ENCODE measurements around the gene BRIP1. TPM values are rescaled to one million over a fixed set of nuclear protein-coding genes. Genes with fewer than 3 reads are reported as not detected.

Gene BRIP1
- total RNA-seq, 1 experiment from 2014 or later = 13.8 TPM

GRCh38 chr17:61874075-61874474 lies 10.7 kb upstream of the BRIP1 start:
- no peaks in the 10 kb centered on the region for H3K9me3 Mint-ChIP-seq
- no peak overlapping the region for H3K27ac Mint-ChIP-seq
- no peaks in the 10 kb centered on the region for H3K4me1 Mint-ChIP-seq
- no peaks in the 10 kb centered on the region for H3K27me3 Mint-ChIP-seq (ENCODE audit: low read depth)
- H3K36me3 Mint-ChIP-seq = peaks cover 25% of the 10 kb centered on the region
- ChIA-PET POLR2A (no interaction called here), CTCF (no interaction called here)
- no peak overlapping the region for H3K4me3 Mint-ChIP-seq
- DNase-seq (ENCODE audit: low spot score) (no peak), ATAC-seq (no peak)
- no peak for TF ChIP-seq ZNF423 (CRISPR knock-in tag; IDR thresholded peaks at IDR 0.05)

GRCh38 chr17:61872099-61872498 lies 8.8 kb upstream of the BRIP1 start:
- ATAC-seq = no peak
- Mint-ChIP-seq H3K4me1 (no peaks in the 10 kb centered on the region), H3K27ac (no peak overlapping the region), H3K4me3 (no peak overlapping the region), H3K27me3 (ENCODE audit: low read depth) (no peaks in the 10 kb centered on the region), H3K9me3 (no peaks in the 10 kb centered on the region), H3K36me3 (peaks cover 24% of the 10 kb centered on the region)
- no peak for DNase-seq (ENCODE audit: low spot score)
- ChIA-PET POLR2A (interaction anchor here (1.9 kb wide), 1 partner anchor 9 kb away, joined by 10 read pairs; the partner anchor contains the start of gene BRIP1), CTCF (interaction anchor here (0.6 kb wide), 1 partner anchor 237 kb away, joined by 3 read pairs; no protein-coding TSS in a partner anchor)
- TF ChIP-seq NR3C1 (CRISPR knock-in tag; conservative IDR thresholded peaks at IDR 0.05; ENCODE audit: low read depth) (no peak), OVOL2 (CRISPR knock-in tag; IDR thresholded peaks at IDR 0.05; ENCODE audit: borderline replicate concordance) (no peak), ZNF232 (CRISPR knock-in tag; IDR thresholded peaks at IDR 0.05) (no peak), PRDM15 (CRISPR knock-in tag; IDR thresholded peaks at IDR 0.05) (no peak), ZNF423 (CRISPR knock-in tag; IDR thresholded peaks at IDR 0.05) (no peak), ELF4 (CRISPR knock-in tag; IDR thresholded peaks at IDR 0.05; ENCODE audit: low read depth) (no peak), ZBTB43 (CRISPR knock-in tag; IDR thresholded peaks at IDR 0.05) (no peak), MYBL2 (CRISPR knock-in tag; IDR thresholded peaks at IDR 0.05) (no peak), CREB1 (CRISPR knock-in tag; IDR thresholded peaks at IDR 0.05) (no peak), PREB (CRISPR knock-in tag; IDR thresholded peaks at IDR 0.05; ENCODE audit: borderline replicate concordance) (no peak), TCF7 (CRISPR knock-in tag; IDR thresholded peaks at IDR 0.05; ENCODE audit: low read depth) (no peak), CTCF (IDR thresholded peaks at IDR 0.05) (no peak), ZNF416 (CRISPR knock-in tag; IDR thresholded peaks at IDR 0.05) (no peak), ZNF263 (CRISPR knock-in tag; IDR thresholded peaks at IDR 0.05; ENCODE audit: low read depth) (no peak)
- TF ChIP-seq, protein P1, sequence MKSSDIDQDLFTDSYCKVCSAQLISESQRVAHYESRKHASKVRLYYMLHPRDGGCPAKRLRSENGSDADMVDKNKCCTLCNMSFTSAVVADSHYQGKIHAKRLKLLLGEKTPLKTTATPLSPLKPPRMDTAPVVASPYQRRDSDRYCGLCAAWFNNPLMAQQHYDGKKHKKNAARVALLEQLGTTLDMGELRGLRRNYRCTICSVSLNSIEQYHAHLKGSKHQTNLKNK (CRISPR knock-in tag; IDR thresholded peaks at IDR 0.05) = no peak
- TF ChIP-seq, protein P2, sequence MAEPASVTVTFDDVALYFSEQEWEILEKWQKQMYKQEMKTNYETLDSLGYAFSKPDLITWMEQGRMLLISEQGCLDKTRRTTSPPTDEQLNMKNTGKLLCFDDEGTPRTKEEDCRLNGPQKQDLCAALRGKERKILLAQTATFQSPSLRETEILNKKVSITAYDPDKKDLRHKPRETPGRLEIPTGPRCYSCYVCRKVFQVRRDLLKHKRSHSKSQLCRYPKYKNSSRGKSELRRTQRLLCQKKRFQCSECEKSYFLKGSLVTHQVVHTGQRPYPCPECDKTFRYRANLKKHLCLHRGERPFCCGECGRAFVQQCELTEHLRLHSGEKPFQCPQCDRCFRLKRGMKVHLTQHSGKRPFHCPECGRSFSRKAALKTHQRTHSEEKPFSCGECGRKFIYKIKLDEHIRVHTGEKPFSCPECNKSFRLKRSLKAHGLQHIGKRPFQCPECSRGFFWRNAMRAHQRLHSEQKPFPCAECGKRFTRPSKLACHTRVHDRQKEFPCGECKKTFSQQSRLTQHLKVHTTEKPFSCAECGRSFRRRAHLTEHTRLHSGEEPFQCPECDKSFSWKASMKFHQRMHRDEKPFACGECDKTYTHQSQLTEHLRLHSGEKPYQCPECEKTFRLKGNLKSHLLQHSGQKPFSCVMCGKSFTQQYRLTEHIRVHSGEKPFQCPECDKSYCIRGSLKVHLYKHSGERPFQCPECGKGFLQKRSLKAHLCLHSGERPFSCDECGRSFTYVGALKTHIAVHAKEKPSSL (CRISPR knock-in tag; conservative IDR thresholded peaks at IDR 0.05) = no peak
- TF ChIP-seq, protein P3, sequence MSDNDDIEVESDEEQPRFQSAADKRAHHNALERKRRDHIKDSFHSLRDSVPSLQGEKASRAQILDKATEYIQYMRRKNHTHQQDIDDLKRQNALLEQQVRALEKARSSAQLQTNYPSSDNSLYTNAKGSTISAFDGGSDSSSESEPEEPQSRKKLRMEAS (CRISPR knock-in tag; IDR thresholded peaks at IDR 0.05) = no peak
- TF ChIP-seq, protein P4, sequence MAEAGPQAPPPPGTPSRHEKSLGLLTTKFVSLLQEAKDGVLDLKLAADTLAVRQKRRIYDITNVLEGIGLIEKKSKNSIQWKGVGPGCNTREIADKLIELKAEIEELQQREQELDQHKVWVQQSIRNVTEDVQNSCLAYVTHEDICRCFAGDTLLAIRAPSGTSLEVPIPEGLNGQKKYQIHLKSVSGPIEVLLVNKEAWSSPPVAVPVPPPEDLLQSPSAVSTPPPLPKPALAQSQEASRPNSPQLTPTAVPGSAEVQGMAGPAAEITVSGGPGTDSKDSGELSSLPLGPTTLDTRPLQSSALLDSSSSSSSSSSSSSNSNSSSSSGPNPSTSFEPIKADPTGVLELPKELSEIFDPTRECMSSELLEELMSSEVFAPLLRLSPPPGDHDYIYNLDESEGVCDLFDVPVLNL (CRISPR knock-in tag; IDR thresholded peaks at IDR 0.05; ENCODE audit: borderline replicate concordance, low read depth) = no peak
- TF ChIP-seq, protein P5, sequence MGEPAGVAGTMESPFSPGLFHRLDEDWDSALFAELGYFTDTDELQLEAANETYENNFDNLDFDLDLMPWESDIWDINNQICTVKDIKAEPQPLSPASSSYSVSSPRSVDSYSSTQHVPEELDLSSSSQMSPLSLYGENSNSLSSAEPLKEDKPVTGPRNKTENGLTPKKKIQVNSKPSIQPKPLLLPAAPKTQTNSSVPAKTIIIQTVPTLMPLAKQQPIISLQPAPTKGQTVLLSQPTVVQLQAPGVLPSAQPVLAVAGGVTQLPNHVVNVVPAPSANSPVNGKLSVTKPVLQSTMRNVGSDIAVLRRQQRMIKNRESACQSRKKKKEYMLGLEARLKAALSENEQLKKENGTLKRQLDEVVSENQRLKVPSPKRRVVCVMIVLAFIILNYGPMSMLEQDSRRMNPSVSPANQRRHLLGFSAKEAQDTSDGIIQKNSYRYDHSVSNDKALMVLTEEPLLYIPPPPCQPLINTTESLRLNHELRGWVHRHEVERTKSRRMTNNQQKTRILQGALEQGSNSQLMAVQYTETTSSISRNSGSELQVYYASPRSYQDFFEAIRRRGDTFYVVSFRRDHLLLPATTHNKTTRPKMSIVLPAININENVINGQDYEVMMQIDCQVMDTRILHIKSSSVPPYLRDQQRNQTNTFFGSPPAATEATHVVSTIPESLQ (CRISPR knock-in tag; IDR thresholded peaks at IDR 0.05) = no peak
